HG03432 (cell line): ENCODE results near the gene PDYN.
"Not testable (repeated sequence)": the region's sequence is repeated elsewhere in the genome, so short reads cannot be mapped to it uniquely, and the experiment has no call there.

Experiments
- ATAC-seq: cut with Tn5 transposase; IDR thresholded peaks from one replicate; pipeline ENCODE4 v1.9.1; 2021; ENCODE audit warnings: mild to moderate bottlenecking, moderate library complexity; ENCODE audit not compliant: unreplicated experiment

Gene PDYN

DNA sequence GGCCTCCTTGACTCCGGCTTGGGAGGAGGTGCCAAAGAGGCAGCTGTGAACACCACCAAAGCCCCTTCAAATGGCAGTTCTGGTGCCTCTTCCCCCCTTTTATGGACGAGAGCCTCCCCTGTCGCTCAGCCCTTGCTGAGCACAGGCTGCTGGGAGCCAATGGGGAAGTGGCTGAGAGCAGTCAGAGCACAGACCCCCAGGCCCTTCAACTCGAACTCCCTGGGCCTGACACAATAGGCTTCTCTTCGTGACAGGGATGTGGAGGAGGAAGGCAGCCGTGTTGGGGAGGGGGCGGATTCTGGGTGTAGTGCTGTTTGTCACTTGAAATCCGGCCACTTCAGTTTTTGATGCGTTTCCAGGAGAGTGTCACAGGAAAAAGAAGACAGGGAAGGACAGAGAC is at the start of gene PDYN:
Gene PDYN (minus strand): TSS at position 73 of the 400 bp plus-strand sequence. CDS start 10,974 bp downstream, outside the sequence.
- ATAC-seq: no peak

DNA sequence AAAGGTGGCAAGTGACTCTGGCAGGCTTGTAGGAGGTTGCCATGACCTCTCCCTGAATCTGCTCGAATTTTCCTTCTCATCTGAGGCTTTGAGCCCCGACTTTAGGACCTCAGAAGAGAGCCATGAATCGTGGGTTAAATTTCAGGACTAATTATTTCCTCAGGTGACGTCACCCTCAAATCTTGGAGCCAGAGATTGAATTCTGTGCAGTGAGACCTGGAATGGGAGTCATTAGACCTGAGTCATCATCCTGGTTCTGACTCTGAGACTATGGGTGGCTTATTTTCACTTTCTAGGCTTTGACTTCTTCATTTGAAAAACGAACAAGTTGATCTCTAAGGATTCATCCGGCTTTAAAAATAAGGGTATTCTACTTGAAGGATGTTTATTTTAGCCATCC is 48.5 kb upstream of the PDYN start:
- ATAC-seq: no peak

DNA sequence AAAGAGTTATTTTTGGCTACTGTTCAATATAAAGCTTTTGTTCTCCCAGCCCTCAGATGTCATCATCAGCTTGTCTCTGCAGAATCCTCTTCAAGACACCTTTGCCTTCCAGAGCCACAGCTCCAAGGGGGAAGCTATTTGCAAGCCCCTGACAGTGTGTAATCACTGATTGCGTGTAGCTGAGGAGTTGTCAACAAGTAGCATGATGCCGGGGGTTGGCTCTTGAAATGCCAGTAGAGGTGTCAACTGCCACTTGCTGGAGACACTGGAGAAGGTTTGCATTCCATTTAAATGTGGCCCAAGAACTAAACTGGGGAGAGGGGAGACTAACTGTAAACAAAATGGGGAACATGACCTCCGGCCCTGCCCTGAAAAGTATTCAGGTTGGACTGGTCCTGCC is 44.3 kb upstream of the PDYN start:
- ATAC-seq: no peak

DNA sequence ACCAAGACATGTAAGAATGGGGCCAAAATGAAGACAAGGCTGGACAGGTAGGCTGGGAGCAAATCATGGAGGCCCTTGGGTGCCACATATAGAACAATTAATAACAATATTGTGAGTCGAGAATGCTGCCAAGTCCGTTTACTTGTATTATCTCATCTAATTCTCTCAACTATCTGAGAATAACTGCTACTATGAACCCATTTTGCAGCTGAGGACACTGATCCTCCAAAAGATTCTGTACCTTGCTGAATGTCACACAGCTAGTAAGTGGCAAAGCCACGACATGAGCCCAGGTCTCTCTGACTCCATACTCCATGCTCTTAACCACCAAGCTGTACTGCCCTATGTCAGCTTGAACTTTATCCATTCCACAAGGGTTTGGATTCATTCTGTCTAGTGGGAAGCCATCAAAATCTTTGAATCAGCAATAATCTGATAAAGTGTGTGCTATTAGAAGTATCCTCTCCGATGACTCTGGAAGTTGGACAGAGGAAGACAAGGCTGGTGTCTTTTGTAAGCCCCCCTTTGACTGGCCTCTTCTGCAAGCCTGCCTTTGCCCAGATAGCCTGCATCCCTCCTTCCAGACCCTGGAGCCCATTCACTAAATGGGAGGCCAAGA is 43.5 kb upstream of the PDYN start:
- no peak for ATAC-seq

DNA sequence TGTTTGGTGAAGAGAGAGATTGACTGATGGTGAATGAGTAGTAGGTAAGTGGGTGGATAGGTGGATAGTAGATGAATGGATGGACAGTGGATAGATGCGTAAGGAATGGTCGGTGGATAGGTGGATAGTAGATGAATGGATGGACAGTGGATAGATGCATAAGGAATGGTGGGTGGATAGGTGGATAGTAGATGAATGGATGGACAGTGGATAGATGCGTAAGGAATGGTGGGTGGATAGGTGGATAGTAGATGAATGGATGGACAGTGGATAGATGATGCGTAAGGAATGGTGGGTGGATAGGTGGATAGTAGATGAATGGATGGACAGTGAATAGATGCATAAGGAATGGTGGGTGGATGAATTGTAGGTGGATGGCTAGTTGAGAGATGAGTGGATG is 42.5 kb upstream of the PDYN start:
- ATAC-seq: not testable (repeated sequence)

DNA sequence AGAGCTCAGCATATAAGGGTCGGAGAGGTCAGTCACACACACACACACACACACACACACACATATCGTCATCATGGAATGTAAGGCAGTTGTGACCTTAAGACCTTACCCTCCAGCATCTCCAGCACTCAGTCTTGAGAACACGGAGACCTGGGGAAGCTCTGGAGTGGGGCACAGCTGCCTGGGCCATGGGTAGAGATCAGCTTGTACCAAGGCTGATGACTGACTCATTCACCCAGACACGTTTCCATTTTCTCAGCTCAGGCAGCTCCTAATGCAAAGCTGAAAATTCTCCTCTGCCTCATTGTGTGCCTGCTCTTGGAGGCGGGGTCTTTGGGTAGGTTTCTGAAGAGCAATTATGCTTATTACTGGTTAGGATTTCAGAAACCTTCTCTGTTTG is 38.3 kb upstream of the PDYN start:
- ATAC-seq: no peak

DNA sequence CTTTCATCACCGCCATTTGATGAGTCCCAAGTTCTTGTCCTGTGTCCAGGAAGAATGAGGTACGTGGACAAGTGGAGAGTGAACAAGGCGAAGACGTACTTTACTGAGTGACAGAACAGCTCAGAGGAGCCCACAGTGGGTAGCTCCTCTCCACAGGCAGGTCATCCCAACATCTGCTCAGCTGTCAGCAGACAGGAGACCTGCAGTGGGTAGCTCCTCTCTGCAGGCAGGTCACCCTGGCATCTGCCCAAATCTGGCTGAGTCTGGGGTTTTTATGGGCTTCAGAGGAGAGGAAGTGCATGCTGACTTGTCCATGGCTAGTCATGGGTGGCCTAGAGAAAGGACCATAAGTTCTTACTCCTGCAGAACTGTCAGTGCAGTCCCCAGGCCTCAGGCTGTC is 32.7 kb upstream of the PDYN start:
- no peak for ATAC-seq

DNA sequence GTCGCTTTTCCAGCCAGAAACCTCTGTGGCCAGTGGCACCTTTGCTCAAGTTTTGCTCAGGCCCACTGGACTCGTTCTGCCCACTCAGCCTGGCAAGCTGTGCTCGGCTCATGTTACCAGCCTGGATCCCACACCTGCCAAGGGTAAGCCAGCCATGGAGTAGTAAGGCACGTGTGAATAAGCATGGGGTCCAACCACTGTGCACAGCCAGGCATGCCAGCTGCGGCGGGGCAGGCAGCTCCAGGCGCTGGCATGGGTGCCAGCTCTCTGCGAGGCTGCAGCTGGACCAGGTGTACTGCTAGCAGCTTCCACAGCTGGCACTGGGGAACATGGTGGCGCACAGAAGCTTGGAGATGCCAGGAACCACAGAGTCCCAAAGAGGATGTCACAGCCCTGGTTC is 32.1 kb upstream of the PDYN start:
- no peak for ATAC-seq

DNA sequence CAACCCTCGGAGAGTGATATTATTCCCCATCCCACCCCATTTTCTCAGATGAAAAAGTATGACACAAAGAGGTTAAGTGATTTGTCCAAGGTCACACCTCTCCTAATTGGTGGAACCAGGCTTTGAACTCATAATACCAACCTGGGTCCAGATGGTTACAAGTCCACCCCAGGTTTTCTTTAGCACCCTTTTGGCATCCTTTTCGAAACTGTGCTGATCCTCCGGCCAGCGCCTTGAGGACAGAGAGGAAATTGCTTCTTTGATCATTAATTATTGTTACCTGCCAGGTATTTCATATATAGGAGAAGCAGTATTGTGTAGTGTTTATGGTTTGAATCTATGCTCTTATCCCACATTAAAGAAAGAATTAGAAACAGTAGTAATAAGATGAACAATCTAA is 29.3 kb upstream of the PDYN start:
- no peak for ATAC-seq

DNA sequence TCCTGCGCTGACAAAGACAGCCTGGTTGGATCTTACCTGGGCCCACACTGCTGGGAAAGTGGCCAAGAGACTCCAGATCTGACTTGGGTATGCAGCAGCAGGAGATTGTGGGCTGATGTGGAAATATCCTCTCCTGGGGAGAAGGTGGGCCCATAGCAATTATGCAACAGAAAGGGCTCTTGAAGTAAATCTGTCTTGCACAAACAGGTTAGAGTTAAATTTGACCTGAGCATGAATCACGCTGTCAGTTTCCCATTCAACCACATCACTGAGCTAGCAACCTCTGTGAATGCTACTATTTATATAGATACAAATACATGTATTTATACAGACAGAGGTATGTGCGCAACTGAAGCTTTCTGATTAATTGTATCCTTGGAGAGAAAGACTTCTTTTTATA is 28.3 kb upstream of the PDYN start:
- no peak for ATAC-seq

DNA sequence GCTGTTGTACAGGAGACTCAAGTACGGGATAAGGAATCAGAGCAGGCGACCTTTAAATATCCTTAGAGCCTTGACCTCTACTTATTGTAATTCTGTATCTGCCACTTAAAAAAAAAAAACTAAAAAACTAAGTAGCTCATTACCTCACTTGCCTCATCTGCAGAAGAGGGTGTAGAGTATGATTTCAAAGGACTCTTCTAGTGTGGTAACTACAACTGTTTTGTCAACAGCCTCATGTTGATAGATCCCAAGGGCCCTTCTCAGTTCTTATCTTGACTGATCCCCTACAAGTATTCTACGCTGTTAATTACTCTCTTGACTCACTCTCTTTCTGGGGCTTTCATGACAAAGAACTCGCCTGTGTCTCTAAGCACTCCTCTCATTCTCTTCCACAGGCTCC is 16.7 kb upstream of the PDYN start:
- no peak for ATAC-seq

DNA sequence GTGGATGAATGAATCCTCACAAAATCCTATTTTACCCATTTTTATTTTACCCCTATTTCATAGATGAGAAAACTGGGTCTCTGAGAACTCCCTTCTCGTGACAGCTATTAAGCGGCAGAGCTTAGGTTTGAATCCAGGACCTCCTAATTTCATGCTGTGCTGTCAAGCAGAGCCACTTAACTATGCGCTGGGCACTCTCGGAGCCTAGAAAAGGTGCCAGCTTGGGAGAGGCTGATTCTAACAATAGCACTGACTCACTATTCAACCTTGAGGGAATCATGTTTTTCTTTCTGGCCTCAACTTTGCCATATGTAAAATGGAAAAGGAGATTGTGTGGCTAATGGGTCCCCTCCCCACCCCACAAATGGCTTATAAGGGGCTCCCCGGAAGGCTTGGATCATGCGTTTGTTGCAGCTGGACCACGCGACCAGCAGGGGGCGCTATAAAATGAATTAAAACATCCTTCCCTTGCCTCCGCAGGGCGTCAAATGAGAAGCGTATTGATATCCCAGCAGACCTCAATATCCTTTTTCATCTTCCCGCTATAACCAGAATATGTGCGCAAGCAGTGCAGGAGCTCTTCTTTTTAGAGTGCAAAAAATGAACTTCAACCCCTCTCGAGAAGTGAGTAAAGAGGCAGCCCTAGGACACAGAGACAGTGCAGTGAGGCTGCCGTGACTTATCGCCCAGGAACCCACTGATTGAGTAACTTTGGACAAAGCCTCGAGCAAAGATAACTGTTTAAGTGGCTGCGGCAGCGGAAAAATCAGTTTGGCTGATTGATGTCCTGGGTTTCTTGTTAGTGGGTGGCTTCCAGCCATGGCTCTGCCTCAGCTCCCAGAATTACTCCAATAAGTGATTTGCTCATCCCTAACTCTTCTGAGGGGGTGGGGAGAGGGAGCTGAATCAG is 12.8 kb upstream of the PDYN start:
- ATAC-seq: no peak

DNA sequence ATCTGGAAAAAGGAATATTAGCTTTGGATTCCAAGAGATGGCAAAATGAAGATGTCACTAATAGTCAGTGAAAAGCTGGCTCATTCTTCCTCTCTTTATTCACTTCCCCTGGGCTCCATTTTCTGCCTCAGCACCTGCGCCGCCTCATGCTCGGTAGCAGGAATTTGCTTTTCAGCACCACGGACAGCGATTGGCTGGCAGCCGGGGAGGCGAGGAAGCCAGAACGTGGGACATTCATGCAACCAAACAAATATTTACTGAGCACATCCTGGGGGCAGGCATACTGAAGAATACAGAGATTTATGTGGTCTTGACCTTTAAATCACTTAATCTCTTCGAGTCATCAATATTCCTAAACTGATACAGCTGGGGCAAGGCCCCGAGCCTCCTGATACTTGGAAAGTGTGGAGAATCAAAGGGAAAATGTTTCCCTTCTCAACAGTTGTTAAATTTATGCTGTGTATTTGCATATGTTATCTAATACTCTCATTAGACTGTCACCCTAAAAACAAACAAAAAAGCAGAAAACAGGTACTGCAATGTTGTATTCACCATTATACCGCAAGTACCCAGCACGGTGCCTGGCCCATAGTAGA is 12.1 kb upstream of the PDYN start:
- ATAC-seq: no peak

DNA sequence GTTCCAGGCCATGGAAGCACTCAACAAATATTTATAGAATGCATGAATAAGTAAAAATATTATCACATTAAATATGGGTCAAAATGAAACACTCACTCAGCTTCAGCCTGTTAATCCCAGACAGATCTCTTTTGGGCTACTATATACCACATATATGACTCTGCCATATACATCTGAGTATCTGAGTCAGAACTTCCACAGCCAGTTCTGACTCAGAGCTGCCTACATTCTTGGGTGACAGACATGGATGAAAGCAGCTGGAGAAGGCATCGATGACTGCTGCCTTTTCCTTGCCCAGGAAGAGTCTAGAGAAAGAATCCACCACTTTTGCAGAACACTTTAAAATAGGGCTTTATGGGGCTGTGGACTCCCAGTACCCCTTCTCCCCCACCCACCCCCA is 11.5 kb upstream of the PDYN start:
- no peak for ATAC-seq

DNA sequence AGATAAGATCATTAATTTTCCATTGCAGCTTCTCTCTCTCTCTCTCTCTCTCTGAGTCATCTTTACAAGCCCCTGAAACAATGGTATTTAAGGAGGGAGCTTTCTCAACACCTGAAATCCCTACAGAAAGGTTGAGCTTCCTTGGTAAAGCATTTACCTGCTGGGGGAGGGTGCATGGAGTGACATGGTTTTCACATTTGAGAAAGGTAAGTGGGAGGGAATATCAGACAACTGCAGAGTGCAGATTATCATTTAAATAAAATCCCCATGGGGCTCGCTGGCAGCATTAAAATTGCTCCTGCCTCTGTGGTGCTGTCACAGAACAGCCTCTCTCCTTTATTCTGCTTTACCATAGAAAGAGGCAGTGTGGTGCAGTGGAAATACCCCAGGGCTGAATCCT is 10.3 kb upstream of the PDYN start:
- ATAC-seq: no peak

DNA sequence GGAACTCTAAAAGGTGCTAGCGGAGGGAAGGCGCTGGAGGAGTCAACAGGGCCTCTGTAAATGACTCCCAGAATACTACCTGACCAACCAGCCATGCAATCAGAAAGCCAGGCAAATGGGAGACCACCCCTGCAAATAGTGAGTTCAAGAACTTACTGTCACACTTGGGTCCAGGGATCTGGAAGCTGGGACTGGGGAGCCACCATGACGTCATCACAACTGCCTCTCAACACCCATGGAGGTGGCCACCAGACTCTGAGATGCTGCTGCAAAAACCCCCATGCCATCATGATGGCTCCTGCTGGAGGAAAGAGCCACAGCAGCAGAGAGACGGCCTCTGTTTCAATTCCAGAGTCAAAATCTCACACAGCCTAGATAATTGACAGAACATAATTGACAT is 8.5 kb upstream of the PDYN start:
- ATAC-seq: no peak

DNA sequence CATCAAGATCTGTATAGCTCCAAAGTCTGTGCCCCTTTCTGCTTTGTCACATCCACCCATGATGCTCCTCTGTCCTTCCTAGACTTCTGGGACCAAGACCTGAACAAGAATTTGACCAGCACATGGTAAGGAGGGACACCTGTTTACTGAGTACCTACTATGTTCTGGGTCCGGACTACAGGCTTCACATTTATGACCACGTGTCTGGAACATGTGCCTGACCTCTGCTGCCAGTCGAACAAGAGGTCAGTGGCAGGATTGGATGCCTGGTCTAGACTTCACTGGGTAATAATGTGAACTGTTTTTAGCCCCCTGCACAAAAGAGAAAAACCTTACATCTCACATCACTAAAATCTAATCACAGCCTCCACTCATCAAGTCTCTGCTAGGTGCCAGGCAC is 7.3 kb upstream of the PDYN start:
- no peak for ATAC-seq

DNA sequence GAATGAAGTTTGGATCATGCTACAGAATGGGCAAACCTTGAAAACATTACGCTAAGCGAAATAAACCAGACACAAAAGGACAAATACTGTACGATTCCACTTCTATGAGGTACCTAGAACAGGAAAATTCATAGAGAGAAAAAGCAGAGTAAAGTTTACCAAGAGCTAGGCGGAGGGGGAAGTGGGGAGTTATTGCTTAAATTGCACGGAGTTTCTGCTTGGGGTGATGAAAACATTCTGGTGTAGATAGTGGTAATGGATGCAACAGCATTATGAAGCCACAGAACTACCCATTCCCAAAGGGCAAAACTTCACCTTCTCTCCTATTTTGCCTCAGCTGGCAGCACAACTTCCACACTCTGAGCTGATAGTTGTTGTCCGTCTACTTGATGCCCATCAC is 6.4 kb upstream of the PDYN start:
- ATAC-seq: no peak

DNA sequence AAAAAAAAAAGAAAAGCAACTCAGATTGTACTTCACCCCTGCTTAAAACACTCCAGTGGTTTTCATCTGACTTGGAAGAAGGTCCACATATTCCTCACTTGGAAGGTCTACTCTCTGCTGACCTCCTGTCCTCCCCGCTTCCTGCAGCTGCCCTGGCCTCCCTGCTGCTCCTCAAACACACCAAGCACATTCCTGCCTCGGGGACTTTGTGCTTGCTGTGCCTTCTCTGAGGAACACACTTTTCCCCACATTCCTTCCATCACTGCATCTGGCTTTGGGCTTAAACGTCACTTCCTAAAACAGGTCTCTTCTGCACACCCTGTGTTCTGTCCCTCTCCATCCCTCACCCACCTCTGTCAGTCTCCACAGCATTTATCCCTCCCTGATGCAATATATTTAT is 4.9 kb upstream of the PDYN start:
- no peak for ATAC-seq

DNA sequence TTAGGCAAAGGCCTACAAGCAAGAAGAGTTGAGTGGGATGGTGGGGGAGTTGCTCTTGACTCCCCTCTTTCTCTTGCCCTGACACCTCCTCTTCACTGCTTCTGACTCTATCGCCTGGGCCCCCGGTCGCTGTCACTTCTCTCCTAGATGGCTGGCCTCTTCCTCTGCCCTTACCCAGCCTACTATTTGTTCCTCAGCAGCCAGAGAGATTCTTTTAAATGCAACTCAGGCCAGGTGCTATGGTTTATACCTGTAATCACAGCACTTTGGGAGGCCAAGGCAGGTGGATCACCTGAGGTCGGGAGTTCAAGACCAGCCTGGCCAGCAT is 4.3 kb upstream of the PDYN start:
- ATAC-seq: no peak

DNA sequence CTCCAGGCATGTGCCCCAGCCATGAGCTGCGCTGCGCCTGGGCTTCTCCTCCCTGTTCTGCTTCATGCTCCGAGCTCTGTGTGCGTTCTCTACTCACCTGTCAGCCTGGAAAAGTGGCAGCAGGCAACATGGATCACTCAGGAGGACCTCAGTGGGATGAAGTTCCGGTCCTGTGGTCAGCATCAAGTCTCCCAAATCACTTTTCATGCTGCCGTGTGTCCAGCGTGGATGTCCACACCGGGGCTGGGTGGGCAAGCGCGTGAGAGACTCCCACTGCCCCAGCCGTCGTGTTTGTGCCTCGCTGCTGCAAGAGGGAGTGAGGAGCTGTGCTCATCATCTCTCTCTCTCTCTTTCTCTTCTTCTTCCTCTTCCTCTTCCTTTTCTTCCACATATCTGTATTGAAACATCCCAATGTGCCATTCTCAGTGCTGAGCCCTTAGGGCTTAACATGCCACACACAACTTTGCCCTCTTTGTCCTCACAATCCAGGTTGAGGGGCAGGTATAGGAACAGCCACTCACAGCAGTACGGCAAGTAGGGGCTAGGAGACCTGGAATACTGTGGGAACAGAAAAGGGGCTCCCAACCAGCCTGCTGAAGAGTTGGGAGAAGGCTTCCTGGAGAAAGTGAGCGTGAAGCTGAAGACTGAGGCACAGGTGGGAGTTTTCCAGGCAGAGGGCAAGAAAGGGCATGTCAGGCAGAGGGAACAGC is 3.8 kb upstream of the PDYN start:
- ATAC-seq: no peak
